BLaER1 treated with 17β-estradiol and CSF1 and Interleukin-3, amounts not matched to agents 10 nM and 100 nM (cell line): Measurements from ENCODE around the gene RASSF10.

Source experiments
- H3K27ac ChIP-seq, 11 experiments: shearing (Covaris generic); formaldehyde crosslinking; 2 replicates each; pipeline ENCODE4 v1.8.1; 2022
- H3K27me3 ChIP-seq, 11 experiments: shearing (Covaris generic); formaldehyde crosslinking; 2 replicates each; pipeline ENCODE4 v1.8.1; 2022
- H3K36me3 ChIP-seq, 11 experiments: shearing (Covaris generic); formaldehyde crosslinking; 2 replicates each; pipeline ENCODE4 v1.8.1; 2022
- H3K4me1 ChIP-seq, 10 experiments: shearing (Covaris generic); formaldehyde crosslinking; 2 replicates each; pipeline ENCODE4 v1.8.1; 2022
- H3K4me2 ChIP-seq, 11 experiments: shearing (Covaris generic); formaldehyde crosslinking; 2 replicates each; pipeline ENCODE4 v1.8.1; 2022
- H3K4me3 ChIP-seq, 10 experiments: shearing (Covaris generic); formaldehyde crosslinking; 2 replicates each; pipeline ENCODE4 v1.8.1; 2022
- H3K9ac ChIP-seq, 11 experiments: shearing (Covaris generic); formaldehyde crosslinking; 2 replicates each; pipeline ENCODE4 v1.8.1; 2022
- H3K9me3 ChIP-seq, 11 experiments: shearing (Covaris generic); formaldehyde crosslinking; replicated peaks in 1 of 11; 2 replicates each; pipeline ENCODE4 v1.8.1; 2022
- H4K20me1 ChIP-seq, 11 experiments: shearing (Covaris generic); formaldehyde crosslinking; 2 replicates each; pipeline ENCODE4 v1.8.1; 2022
- Cebpa-rat ChIP-seq, 11 experiments: shearing (Covaris generic); IDR thresholded peaks; 2 replicates each; pipeline ENCODE4 v1.8.1; 2022

The RASSF10 gene

GRCh38 chr11:13019313-13019712 lies 10.2 kb downstream of the RASSF10 start:
- no peak for TF ChIP-seq Cebpa-rat (IDR thresholded peaks at IDR 0.05)
- peaks cover 0 to 36% (median 23%) of the 10 kb centered on the region in 10 experiments; a peak in 16 of 20 replicates for H3K4me1 ChIP-seq

GRCh38 chr11:13023423-13023822 lies 14.3 kb downstream of the RASSF10 start:
- no peak overlapping the region for H3K9ac ChIP-seq
- H3K36me3 ChIP-seq = no peaks in the 10 kb centered on the region
- no peak overlapping the region for H3K27ac ChIP-seq
- no peaks in the 10 kb centered on the region for H4K20me1 ChIP-seq
- no peaks in the 10 kb centered on the region for H3K27me3 ChIP-seq
- no peak overlapping the region for H3K4me2 ChIP-seq
- no peaks in the 10 kb centered on the region for H3K9me3 ChIP-seq
- H3K4me3 ChIP-seq = no peak overlapping the region
- no peaks in the 10 kb centered on the region for H3K4me1 ChIP-seq
- TF ChIP-seq Cebpa-rat (IDR thresholded peaks at IDR 0.05) = no peak

More at GRCh38 chr11:13019313-13019712, 10.2 kb downstream of the RASSF10 start:
- Histone ChIP-seq H3K9me3 (no peaks in the 10 kb centered on the region), H3K27ac (no peak overlapping the region), H4K20me1 (no peaks in the 10 kb centered on the region), H3K4me3 (no peak overlapping the region), H3K36me3 (no peaks in the 10 kb centered on the region), H3K4me2 (no peak overlapping the region), H3K27me3 (peaks cover 0 to 12% (median 3%) of the 10 kb centered on the region in 11 experiments; a peak in 9 of 22 replicates), H3K9ac (no peak overlapping the region)

- no peaks in the 10 kb centered on the region for H3K4me1 ChIP-seq
- TF ChIP-seq Cebpa-rat (IDR thresholded peaks at IDR 0.05) = no peak
- no peaks in the 10 kb centered on the region for H4K20me1 ChIP-seq
- H3K27me3 ChIP-seq = no peaks in the 10 kb centered on the region
- H3K27ac ChIP-seq = no peak overlapping the region
- no peak overlapping the region for H3K4me2 ChIP-seq
- no peak overlapping the region for H3K9ac ChIP-seq
- H3K9me3 ChIP-seq = no peaks in the 10 kb centered on the region
- no peak overlapping the region for H3K4me3 ChIP-seq
- H3K36me3 ChIP-seq = no peaks in the 10 kb centered on the region
Measured at GRCh38 chr11:13026722-13027121, 17.6 kb downstream of the RASSF10 start.

- H3K27me3 ChIP-seq = no peaks in the 10 kb centered on the region
- H4K20me1 ChIP-seq = no peaks in the 10 kb centered on the region
- H3K9ac ChIP-seq = no peak overlapping the region
- no peak for TF ChIP-seq Cebpa-rat (IDR thresholded peaks at IDR 0.05)
- H3K4me2 ChIP-seq = no peak overlapping the region
- no peaks in the 10 kb centered on the region for H3K4me1 ChIP-seq
- H3K9me3 ChIP-seq = no peaks in the 10 kb centered on the region
- no peaks in the 10 kb centered on the region for H3K36me3 ChIP-seq
- no peak overlapping the region for H3K4me3 ChIP-seq
- no peak overlapping the region for H3K27ac ChIP-seq
Measured at GRCh38 chr11:13028322-13028721, 19.2 kb downstream of the RASSF10 start.

- no peak for TF ChIP-seq Cebpa-rat (IDR thresholded peaks at IDR 0.05)
- Histone ChIP-seq H3K4me2 (no peak overlapping the region), H4K20me1 (no peaks in the 10 kb centered on the region), H3K27ac (no peak overlapping the region), H3K4me3 (no peak overlapping the region), H3K27me3 (no peaks in the 10 kb centered on the region), H3K4me1 (no peaks in the 10 kb centered on the region), H3K9ac (no peak overlapping the region), H3K9me3 (no peaks in the 10 kb centered on the region), H3K36me3 (no peaks in the 10 kb centered on the region)
Measured at GRCh38 chr11:13029872-13030271, 20.8 kb downstream of the RASSF10 start.

GRCh38 chr11:13030857-13031256 lies 21.7 kb downstream of the RASSF10 start:
- no peaks in the 10 kb centered on the region for H3K27me3 ChIP-seq
- no peak for TF ChIP-seq Cebpa-rat (IDR thresholded peaks at IDR 0.05)
- H3K36me3 ChIP-seq = no peaks in the 10 kb centered on the region
- H4K20me1 ChIP-seq = no peaks in the 10 kb centered on the region
- H3K27ac ChIP-seq = no peak overlapping the region
- no peaks in the 10 kb centered on the region for H3K9me3 ChIP-seq
- no peak overlapping the region for H3K4me2 ChIP-seq
- no peak overlapping the region for H3K9ac ChIP-seq
- no peak overlapping the region for H3K4me3 ChIP-seq
- H3K4me1 ChIP-seq = no peaks in the 10 kb centered on the region

- no peaks in the 10 kb centered on the region for H3K4me1 ChIP-seq
- no peaks in the 10 kb centered on the region for H3K36me3 ChIP-seq
- TF ChIP-seq Cebpa-rat (IDR thresholded peaks at IDR 0.05) = no peak
- H3K4me2 ChIP-seq = no peak overlapping the region
- no peaks in the 10 kb centered on the region for H3K27me3 ChIP-seq
- H3K9me3 ChIP-seq = no peaks in the 10 kb centered on the region
- H3K4me3 ChIP-seq = no peak overlapping the region
- H3K9ac ChIP-seq = no peak overlapping the region
- H3K27ac ChIP-seq = no peak overlapping the region
- no peaks in the 10 kb centered on the region for H4K20me1 ChIP-seq
Measured at GRCh38 chr11:13031349-13031748, 22.2 kb downstream of the RASSF10 start.

- Histone ChIP-seq H3K4me1 (no peaks in the 10 kb centered on the region), H3K4me3 (no peak overlapping the region), H3K4me2 (no peak overlapping the region), H3K27me3 (no peaks in the 10 kb centered on the region), H3K9me3 (no peaks in the 10 kb centered on the region), H3K36me3 (no peaks in the 10 kb centered on the region), H3K27ac (no peak overlapping the region), H3K9ac (no peak overlapping the region), H4K20me1 (no peaks in the 10 kb centered on the region)
- no peak for TF ChIP-seq Cebpa-rat (IDR thresholded peaks at IDR 0.05)
Measured at GRCh38 chr11:13033760-13034533, 24.8 kb downstream of the RASSF10 start.

- Histone ChIP-seq H3K27me3 (no peaks in the 10 kb centered on the region), H4K20me1 (no peaks in the 10 kb centered on the region), H3K36me3 (no peaks in the 10 kb centered on the region), H3K4me3 (no peak overlapping the region), H3K9ac (no peak overlapping the region), H3K27ac (no peak overlapping the region), H3K9me3 (no peaks in the 10 kb centered on the region), H3K4me2 (no peak overlapping the region), H3K4me1 (no peaks in the 10 kb centered on the region)
- no peak for TF ChIP-seq Cebpa-rat (IDR thresholded peaks at IDR 0.05)
Measured at GRCh38 chr11:13035711-13036110, 26.6 kb downstream of the RASSF10 start.

GRCh38 chr11:13036235-13036634 lies 27.1 kb downstream of the RASSF10 start:
- TF ChIP-seq Cebpa-rat (IDR thresholded peaks at IDR 0.05) = no peak
- H3K9me3 ChIP-seq = no peaks in the 10 kb centered on the region
- H3K4me1 ChIP-seq = no peaks in the 10 kb centered on the region
- no peaks in the 10 kb centered on the region for H3K36me3 ChIP-seq
- no peaks in the 10 kb centered on the region for H3K27me3 ChIP-seq
- no peak overlapping the region for H3K4me2 ChIP-seq
- H4K20me1 ChIP-seq = no peaks in the 10 kb centered on the region
- no peak overlapping the region for H3K9ac ChIP-seq
- no peak overlapping the region for H3K4me3 ChIP-seq
- no peak overlapping the region for H3K27ac ChIP-seq
